ENCODE measurements around the gene ZIC5. TPM values are rescaled to one million over a fixed set of nuclear protein-coding genes. Genes with fewer than 3 reads are reported as not detected.

The ZIC5 gene
- total RNA-seq, 1 donor from 2014 or later: under 0.01 TPM

- DNase-seq (ENCODE audit: low read depth in 2 of 2): no peak
These were observed 5.0 kb upstream of the ZIC5 start for GRCh38 chr13:99976575-99976974.

- DNase-seq (ENCODE audit: low read depth in 2 of 2): no peak
These were observed 4.1 kb upstream of the ZIC5 start for GRCh38 chr13:99975626-99976025.

- DNase-seq (ENCODE audit: low read depth in 2 of 2): no peak
These were observed 3.5 kb upstream of the ZIC5 start for GRCh38 chr13:99974939-99975561.

- no peak for DNase-seq (ENCODE audit: low read depth in 2 of 2)
These were observed 2.9 kb upstream of the ZIC5 start for GRCh38 chr13:99974296-99974938.

GRCh38 chr13:99973808-99974185 lies 2.2 kb upstream of the ZIC5 start:
- no peak for DNase-seq (ENCODE audit: low read depth in 2 of 2)

GRCh38 chr13:99973163-99973807 lies 1.7 kb upstream of the ZIC5 start:
- no peak for DNase-seq (ENCODE audit: low read depth in 2 of 2)

- no peak for DNase-seq (ENCODE audit: low read depth in 2 of 2)
These were observed 694 bp upstream of the ZIC5 start for GRCh38 chr13:99972190-99972731.

- peak in 1 of 2 donors; percentile 19 for DNase-seq (ENCODE audit: low read depth in 2 of 2)
These were observed 654 bp downstream of the ZIC5 start for GRCh38 chr13:99970651-99971575.

GRCh38 chr13:99969919-99970650 lies 1.5 kb downstream of the ZIC5 start:
- peak in 1 of 2 donors; percentile 45 for DNase-seq (ENCODE audit: low read depth in 2 of 2)

- no peak for DNase-seq (ENCODE audit: low read depth in 2 of 2)
These were observed 2.1 kb downstream of the ZIC5 start for GRCh38 chr13:99969453-99969918.

GRCh38 chr13:99968521-99969452 lies 2.8 kb downstream of the ZIC5 start:
- DNase-seq (ENCODE audit: low read depth in 2 of 2): peak; percentile 12 to 46

GRCh38 chr13:99967869-99968520 lies 3.6 kb downstream of the ZIC5 start:
- DNase-seq (ENCODE audit: low read depth in 2 of 2): no peak

- no peak for DNase-seq (ENCODE audit: low read depth in 2 of 2)
These were observed 4.1 kb downstream of the ZIC5 start for GRCh38 chr13:99967498-99967868.

GRCh38 chr13:99966064-99966805 lies 5.3 kb downstream of the ZIC5 start:
- no peak for DNase-seq (ENCODE audit: low read depth in 2 of 2)

- DNase-seq (ENCODE audit: low read depth in 2 of 2): no peak
These were observed 6.1 kb downstream of the ZIC5 start for GRCh38 chr13:99965329-99966000.

GRCh38 chr13:99963816-99964339 lies 7.7 kb downstream of the ZIC5 start:
- no peak for DNase-seq (ENCODE audit: low read depth in 2 of 2)

GRCh38 chr13:99962242-99962641 lies 9.3 kb downstream of the ZIC5 start:
- no peak for DNase-seq (ENCODE audit: low read depth in 2 of 2)

GRCh38 chr13:99961636-99962035 lies 9.9 kb downstream of the ZIC5 start:
- DNase-seq (ENCODE audit: low read depth in 2 of 2): no peak
